ENCODE results near the gene EDC4.
A peak's percentile ranks its signal among the peaks of the same experiment; 100 is the strongest.

Gene EDC4

DNA sequence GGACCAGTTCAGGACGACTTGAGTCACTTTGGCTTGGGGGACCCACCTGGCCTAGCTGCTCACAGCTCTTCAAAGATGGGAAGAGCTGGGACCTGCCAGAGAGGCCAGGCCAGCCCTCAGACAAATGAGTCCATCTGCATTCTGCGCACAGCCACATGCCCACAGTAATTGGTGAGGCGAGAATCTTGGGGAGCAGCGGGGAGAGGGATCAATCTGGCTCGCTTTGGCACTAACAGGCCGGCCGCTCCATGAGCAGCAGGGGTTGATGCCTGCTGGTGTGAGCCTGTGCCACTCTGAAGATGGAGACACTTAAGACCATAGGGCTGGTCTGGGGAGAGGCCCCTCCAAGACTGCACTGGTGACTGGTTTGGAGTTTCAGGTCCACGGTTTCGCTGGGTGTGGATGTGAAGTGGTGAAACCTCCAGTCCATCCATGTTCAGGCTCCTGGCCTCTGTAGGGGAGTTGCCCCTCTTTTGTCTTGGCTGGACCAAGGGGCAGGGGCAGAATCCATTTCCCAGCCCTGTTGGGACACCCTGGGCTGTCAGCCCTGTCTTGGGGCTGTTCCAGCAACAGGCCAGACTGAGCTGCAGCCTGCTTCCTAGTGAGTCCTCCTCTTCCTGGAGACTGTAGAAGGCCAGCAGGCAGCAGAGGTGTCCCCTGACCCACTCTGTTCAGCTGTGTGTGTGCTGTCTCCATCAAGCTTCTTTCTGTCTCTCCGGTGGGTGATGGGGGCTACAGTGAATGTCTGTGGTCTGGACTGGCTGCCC is 51.5 kb downstream of the EDC4 start:
- Histone ChIP-seq H3K9me3 (ENCODE audit: control insufficient read depth, insufficient read depth, low read depth, low read length) (no peaks in the 10 kb centered on the region), H3K4me3 (ENCODE audit: low read depth, low read length) (no peak overlapping the region), H3K27ac (ENCODE audit: extremely low read depth, low read depth, low read length) (no peak overlapping the region), H3K4me1 (ENCODE audit: control insufficient read depth, insufficient read depth, low read length) (peaks cover 10% of the 10 kb centered on the region; the same call in 1 of the 2 replicates), H3K36me3 (ENCODE audit: control insufficient read depth in 2 of 2, insufficient read depth in 1 of 2, low read length in 2 of 2) (peaks cover 0 to 47% of the 10 kb centered on the region in 2 experiments; a peak in 1 of 3 replicates)
- TF ChIP-seq ZBTB49 (tag by site-specific recombination; IDR thresholded peaks at IDR 0.05; ENCODE audit: low read depth) (no peak), ZNF391 (tag by site-specific recombination; IDR thresholded peaks at IDR 0.05; ENCODE audit: borderline replicate concordance, low read depth) (no peak), ZNF169 (tag by site-specific recombination; IDR thresholded peaks at IDR 0.05) (no peak), GLIS1 (tag by site-specific recombination; IDR thresholded peaks at IDR 0.05) (no peak), AEBP2 (tag by site-specific recombination; IDR thresholded peaks at IDR 0.05; ENCODE audit: borderline replicate concordance) (no peak), ZNF121 (tag by site-specific recombination; IDR thresholded peaks at IDR 0.05) (no peak), SP2 (tag by site-specific recombination; IDR thresholded peaks at IDR 0.05) (no peak), ZNF341 (tag by site-specific recombination; IDR thresholded peaks at IDR 0.05; ENCODE audit: low read depth) (peak; percentile 30; the same call in 1 of the 2 replicates), ZNF530 (tag by site-specific recombination; IDR thresholded peaks at IDR 0.05; ENCODE audit: low read depth) (no peak)
- POLR2A ChIA-PET = interaction anchor here (0.6 to 3.0 kb wide), 3 partner anchors 11 to 58 kb away, joined by 5 to 10 read pairs (median 5); partner anchors contain the start of gene PSKH1
- CTCF ChIA-PET = interaction anchor here (0.6 to 2.5 kb wide), 9 partner anchors 9 to 447 kb away, joined by 3 to 7 read pairs (median 4); partner anchors contain the start of genes NRN1L and PSMB10

GRCh38 chr16:67926181-67926750 is 53.4 kb downstream of the EDC4 start:
- Histone ChIP-seq H3K4me1 (ENCODE audit: control insufficient read depth, insufficient read depth, low read length) (peaks cover 10% of the 10 kb centered on the region; the same call in 1 of the 2 replicates), H3K9me3 (ENCODE audit: control insufficient read depth, insufficient read depth, low read depth, low read length) (no peaks in the 10 kb centered on the region), H3K4me3 (ENCODE audit: low read depth, low read length) (no peak overlapping the region), H3K36me3 (ENCODE audit: control insufficient read depth in 2 of 2, insufficient read depth in 1 of 2, low read length in 2 of 2) (peaks cover 0 to 55% of the 10 kb centered on the region in 2 experiments; a peak in 1 of 3 replicates), H3K27ac (ENCODE audit: extremely low read depth, low read depth, low read length) (peak overlapping the region; percentile 20; the same call in 1 of the 2 replicates)
- ChIA-PET CTCF (interaction anchor here (0.5 to 4.9 kb wide), 13 partner anchors 9 to 405 kb away, joined by 3 to 62 read pairs (median 3); partner anchors contain the start of gene NRN1L), POLR2A (interaction anchor here (1.0 to 3.0 kb wide), 3 partner anchors 8 to 10 kb away, joined by 3 to 10 read pairs (median 4); no protein-coding TSS in a partner anchor)
- TF ChIP-seq, protein P1, sequence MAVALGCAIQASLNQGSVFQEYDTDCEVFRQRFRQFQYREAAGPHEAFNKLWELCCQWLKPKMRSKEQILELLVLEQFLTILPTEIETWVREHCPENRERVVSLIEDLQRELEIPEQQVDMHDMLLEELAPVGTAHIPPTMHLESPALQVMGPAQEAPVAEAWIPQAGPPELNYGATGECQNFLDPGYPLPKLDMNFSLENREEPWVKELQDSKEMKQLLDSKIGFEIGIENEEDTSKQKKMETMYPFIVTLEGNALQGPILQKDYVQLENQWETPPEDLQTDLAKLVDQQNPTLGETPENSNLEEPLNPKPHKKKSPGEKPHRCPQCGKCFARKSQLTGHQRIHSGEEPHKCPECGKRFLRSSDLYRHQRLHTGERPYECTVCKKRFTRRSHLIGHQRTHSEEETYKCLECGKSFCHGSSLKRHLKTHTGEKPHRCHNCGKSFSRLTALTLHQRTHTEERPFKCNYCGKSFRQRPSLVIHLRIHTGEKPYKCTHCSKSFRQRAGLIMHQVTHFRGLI (tag by site-specific recombination; IDR thresholded peaks at IDR 0.05) = peak; percentile 84
- TF ChIP-seq ZNF2 (tag by site-specific recombination; IDR thresholded peaks at IDR 0.05) (no peak), ZNF292 (tag by site-specific recombination; IDR thresholded peaks at IDR 0.05; ENCODE audit: borderline replicate concordance, low read depth) (no peak), ZNF121 (tag by site-specific recombination; IDR thresholded peaks at IDR 0.05) (no peak), MZF1 (tag by site-specific recombination; IDR thresholded peaks at IDR 0.05; ENCODE audit: borderline replicate concordance) (no peak), KLF16 (tag by site-specific recombination; IDR thresholded peaks at IDR 0.05) (no peak), ZNF140 (tag by site-specific recombination; IDR thresholded peaks at IDR 0.05) (no peak), ZNF843 (tag by site-specific recombination; IDR thresholded peaks at IDR 0.05) (0 out of 2 replicates have a peak, but pooled peaks have one; percentile 24), ZNF10 (tag by site-specific recombination; IDR thresholded peaks at IDR 0.05) (0 out of 2 replicates have a peak, but pooled peaks have one; percentile 55), SCRT1 (tag by site-specific recombination; IDR thresholded peaks at IDR 0.05; ENCODE audit: borderline replicate concordance) (0 out of 2 replicates have a peak, but pooled peaks have one; percentile 10), OSR2 (tag by site-specific recombination; IDR thresholded peaks at IDR 0.05) (peak; percentile 91), ZNF600 (tag by site-specific recombination; IDR thresholded peaks at IDR 0.05) (peak; percentile 33; the same call in 1 of the 2 replicates), ZBTB48 (tag by site-specific recombination; IDR thresholded peaks at IDR 0.05) (no peak), ZBTB20 (tag by site-specific recombination; IDR thresholded peaks at IDR 0.05) (peak; percentile 83), ZNF514 (tag by site-specific recombination; IDR thresholded peaks at IDR 0.05) (no peak)
- TF ChIP-seq, protein P2, sequence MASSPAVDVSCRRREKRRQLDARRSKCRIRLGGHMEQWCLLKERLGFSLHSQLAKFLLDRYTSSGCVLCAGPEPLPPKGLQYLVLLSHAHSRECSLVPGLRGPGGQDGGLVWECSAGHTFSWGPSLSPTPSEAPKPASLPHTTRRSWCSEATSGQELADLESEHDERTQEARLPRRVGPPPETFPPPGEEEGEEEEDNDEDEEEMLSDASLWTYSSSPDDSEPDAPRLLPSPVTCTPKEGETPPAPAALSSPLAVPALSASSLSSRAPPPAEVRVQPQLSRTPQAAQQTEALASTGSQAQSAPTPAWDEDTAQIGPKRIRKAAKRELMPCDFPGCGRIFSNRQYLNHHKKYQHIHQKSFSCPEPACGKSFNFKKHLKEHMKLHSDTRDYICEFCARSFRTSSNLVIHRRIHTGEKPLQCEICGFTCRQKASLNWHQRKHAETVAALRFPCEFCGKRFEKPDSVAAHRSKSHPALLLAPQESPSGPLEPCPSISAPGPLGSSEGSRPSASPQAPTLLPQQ (tag by site-specific recombination; IDR thresholded peaks at IDR 0.05) = peak; percentile 40; the same call in 1 of the 2 replicates
